ENCODE measurements around the gene TMEM259.

DNA sequence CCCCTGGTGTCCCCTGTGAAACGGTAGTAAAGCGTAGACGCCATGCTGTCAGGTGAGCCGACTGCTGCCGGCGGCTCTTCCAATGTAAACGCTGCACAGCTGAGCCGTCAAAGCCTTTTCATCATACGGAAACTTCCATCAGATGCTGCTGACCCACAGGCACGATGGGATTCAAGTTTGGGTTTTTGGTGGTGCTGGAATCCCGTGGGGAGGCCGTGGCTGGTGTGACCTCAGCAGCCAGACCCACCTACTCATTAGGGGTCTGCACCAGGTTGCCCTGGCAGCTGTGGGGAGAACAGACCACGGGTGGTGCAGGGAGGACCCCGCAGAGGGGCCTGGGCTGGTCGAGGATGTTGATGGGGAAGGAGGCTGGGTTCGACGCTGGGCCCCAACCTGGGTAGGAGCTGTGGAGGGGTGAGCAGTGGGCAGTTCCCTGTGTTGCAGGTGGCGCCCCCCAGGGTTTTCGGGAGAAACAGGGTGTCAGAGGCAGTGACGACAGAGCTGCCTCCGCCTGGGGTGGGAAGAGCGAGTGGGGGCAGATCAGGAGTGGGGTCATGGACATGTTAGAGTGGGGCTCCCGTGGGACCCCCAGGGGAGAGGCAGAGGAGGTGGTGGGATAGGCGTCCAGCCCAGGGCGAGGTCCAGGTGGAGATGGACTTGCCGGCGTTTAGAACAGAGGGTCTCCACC, 14.1 kb downstream of the TMEM259 start:
- TF ChIP-seq SP1 (IDR thresholded peaks at IDR 0.05; ENCODE audit: low read depth) (no peak), SIN3A (IDR thresholded peaks at IDR 0.05; ENCODE audit: low read depth) (no peak), ZFX (IDR thresholded peaks at IDR 0.05) (no peak), CTCF (IDR thresholded peaks at IDR 0.05 in 2 of 3, conservative IDR thresholded peaks at IDR 0.05 in 1 of 3; ENCODE audit: borderline replicate concordance in 1 of 3, insufficient read depth in 1 of 3, low read depth in 2 of 3, low read length in 2 of 3) (0 out of 6 replicates have a peak, but pooled peaks of 1 of the 3 experiments have one; percentile 7), ELF1 (IDR thresholded peaks at IDR 0.05; ENCODE audit: borderline replicate concordance, low read depth) (no peak), POLR2AphosphoS5 (IDR thresholded peaks at IDR 0.05; ENCODE audit: low read depth, low read length) (no peak), EZH2 (IDR thresholded peaks at IDR 0.05) (no peak), ZNF274 (IDR thresholded peaks at IDR 0.05; ENCODE audit: low read depth, low read length) (no peak), RAD21 (IDR thresholded peaks at IDR 0.05; ENCODE audit: low read depth) (no peak), TCF7L2 (IDR thresholded peaks at IDR 0.05; ENCODE audit: borderline replicate concordance, extremely low read depth, insufficient read depth, insufficient read length) (no peak)
- TF ChIP-seq, protein P1, sequence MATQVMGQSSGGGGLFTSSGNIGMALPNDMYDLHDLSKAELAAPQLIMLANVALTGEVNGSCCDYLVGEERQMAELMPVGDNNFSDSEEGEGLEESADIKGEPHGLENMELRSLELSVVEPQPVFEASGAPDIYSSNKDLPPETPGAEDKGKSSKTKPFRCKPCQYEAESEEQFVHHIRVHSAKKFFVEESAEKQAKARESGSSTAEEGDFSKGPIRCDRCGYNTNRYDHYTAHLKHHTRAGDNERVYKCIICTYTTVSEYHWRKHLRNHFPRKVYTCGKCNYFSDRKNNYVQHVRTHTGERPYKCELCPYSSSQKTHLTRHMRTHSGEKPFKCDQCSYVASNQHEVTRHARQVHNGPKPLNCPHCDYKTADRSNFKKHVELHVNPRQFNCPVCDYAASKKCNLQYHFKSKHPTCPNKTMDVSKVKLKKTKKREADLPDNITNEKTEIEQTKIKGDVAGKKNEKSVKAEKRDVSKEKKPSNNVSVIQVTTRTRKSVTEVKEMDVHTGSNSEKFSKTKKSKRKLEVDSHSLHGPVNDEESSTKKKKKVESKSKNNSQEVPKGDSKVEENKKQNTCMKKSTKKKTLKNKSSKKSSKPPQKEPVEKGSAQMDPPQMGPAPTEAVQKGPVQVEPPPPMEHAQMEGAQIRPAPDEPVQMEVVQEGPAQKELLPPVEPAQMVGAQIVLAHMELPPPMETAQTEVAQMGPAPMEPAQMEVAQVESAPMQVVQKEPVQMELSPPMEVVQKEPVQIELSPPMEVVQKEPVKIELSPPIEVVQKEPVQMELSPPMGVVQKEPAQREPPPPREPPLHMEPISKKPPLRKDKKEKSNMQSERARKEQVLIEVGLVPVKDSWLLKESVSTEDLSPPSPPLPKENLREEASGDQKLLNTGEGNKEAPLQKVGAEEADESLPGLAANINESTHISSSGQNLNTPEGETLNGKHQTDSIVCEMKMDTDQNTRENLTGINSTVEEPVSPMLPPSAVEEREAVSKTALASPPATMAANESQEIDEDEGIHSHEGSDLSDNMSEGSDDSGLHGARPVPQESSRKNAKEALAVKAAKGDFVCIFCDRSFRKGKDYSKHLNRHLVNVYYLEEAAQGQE (IDR thresholded peaks at IDR 0.05; ENCODE audit: low read depth) = no peak

Measured in HCT116 (cell line).